ENCODE measurements around the gene ACP2. TPM values are rescaled to one million over a fixed set of nuclear protein-coding genes. Genes with fewer than 3 reads are reported as not detected.

The ACP2 gene
- total and polyA plus RNA-seq, 2 donors (not counting 1 experiment from before 2014, with no cell fraction given) = 16.3 to 29.5 TPM

DNA sequence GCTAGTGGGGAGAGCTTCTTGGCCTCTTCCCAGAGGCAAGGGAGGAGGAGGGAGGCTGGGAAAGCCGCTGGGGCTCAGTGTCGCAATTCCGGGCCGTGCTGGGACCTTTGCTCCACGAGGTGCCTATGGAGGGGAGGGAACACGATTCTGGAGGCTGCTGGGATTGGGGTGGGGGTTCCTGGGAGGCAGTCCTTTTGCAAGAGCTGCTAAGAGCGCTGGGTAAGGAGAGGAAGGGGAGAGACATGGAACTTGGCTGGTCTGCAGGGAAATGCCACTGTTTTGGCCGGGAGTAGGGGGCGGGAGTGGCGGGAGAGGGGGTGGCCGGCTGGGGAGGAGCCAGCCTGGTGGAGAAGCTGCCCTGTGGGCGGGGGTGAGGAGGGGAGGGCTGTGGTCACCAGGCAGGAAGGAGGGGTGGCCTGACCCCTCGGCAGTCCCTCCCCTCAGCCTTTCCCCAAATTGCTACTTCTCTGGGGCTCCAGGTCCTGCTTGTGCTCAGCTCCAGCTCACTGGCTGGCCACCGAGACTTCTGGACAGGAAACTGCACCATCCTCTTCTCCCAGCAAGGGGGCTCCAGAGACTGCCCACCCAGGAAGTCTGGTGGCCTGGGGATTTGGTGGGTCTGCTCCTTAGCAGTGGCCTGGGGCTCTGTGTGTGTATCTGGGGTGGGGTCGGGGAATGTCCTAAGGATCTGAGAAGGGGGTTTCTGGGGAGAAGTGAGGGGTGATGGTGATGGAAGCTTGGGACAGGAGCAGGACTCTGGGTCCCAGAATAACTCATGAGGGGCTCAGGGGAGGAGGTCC, 9.1 kb upstream of the ACP2 start, which contains the start of gene NR1H3:
Gene NR1H3, plus strand, starts transcription at position 480 of the 800 bp plus-strand sequence. CDS start 1,221 bp downstream, outside the sequence.
- peaks cover 0 to 3% of the 10 kb centered on the region in 2 experiments for H3K36me3 ChIP-seq (replicated peaks in 1 of 2; ENCODE audit: control extremely low read depth in 1 of 2, control insufficient read depth in 1 of 2, extremely low read depth in 1 of 2, insufficient read depth in 2 of 2, low read length in 1 of 2)
- no peak for ATAC-seq (ENCODE audit: low read depth)
- no peak within 1 kb of the TSS for H2AFZ ChIP-seq (ENCODE audit: insufficient read depth, low read depth, low read length, poor library complexity, severe bottlenecking)
- 38% methylated on average over 13 of the region's 15 CpGs for WGBS (ENCODE audit: insufficient coverage)
- no peak within 1 kb of the TSS for H3K4me3 Mint-ChIP-seq
- no peak for TF ChIP-seq EZH2 (IDR thresholded peaks at IDR 0.05; ENCODE audit: borderline replicate concordance, insufficient read depth, low read depth, low read length, poor library complexity, severe bottlenecking)
- TF ChIP-seq, protein P1, sequence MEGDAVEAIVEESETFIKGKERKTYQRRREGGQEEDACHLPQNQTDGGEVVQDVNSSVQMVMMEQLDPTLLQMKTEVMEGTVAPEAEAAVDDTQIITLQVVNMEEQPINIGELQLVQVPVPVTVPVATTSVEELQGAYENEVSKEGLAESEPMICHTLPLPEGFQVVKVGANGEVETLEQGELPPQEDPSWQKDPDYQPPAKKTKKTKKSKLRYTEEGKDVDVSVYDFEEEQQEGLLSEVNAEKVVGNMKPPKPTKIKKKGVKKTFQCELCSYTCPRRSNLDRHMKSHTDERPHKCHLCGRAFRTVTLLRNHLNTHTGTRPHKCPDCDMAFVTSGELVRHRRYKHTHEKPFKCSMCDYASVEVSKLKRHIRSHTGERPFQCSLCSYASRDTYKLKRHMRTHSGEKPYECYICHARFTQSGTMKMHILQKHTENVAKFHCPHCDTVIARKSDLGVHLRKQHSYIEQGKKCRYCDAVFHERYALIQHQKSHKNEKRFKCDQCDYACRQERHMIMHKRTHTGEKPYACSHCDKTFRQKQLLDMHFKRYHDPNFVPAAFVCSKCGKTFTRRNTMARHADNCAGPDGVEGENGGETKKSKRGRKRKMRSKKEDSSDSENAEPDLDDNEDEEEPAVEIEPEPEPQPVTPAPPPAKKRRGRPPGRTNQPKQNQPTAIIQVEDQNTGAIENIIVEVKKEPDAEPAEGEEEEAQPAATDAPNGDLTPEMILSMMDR (IDR thresholded peaks at IDR 0.05) = no peak
- no peaks in the 10 kb centered on the region for H3K9me3 Mint-ChIP-seq (ENCODE audit: insufficient read depth)
- H3K27me3 ChIP-seq (replicated peaks in 1 of 4; ENCODE audit: control extremely low read depth in 1 of 4, control insufficient read depth in 3 of 4, insufficient read depth in 4 of 4, low read length in 3 of 4) = no peaks in the 10 kb centered on the region
- DNase-seq = no peak
- H3K9ac ChIP-seq (ENCODE audit: low read length) = no peak within 1 kb of the TSS
- POLR2A ChIA-PET = no interaction called here
- H3K79me2 ChIP-seq (ENCODE audit: control insufficient read depth, insufficient read depth, low read length) = peaks cover 10% of the 10 kb centered on the region
- no peak within 1 kb of the TSS for H3K4me2 ChIP-seq (replicated peaks; ENCODE audit: low read depth, low read length, poor library complexity, severe bottlenecking)
- no peaks in the 10 kb centered on the region for H3K9me3 ChIP-seq (ENCODE audit: control extremely low read depth in 1 of 3, control insufficient read depth in 2 of 3, insufficient read depth in 1 of 3, low read length in 2 of 3)
- CTCF ChIA-PET = interaction anchor here (0.6 to 2.3 kb wide), 5 partner anchors 9 to 154 kb away, joined by 3 to 21 read pairs (median 4); partner anchors contain the start of genes ACP2 and DDB2
- no peaks in the 10 kb centered on the region for H4K20me1 ChIP-seq (ENCODE audit: control insufficient read depth, insufficient read depth, low read length, poor library complexity, severe bottlenecking)
- H3K4me1 ChIP-seq (ENCODE audit: control insufficient read depth in 2 of 2, insufficient read depth in 2 of 2, low read length in 2 of 2) = no peaks in the 10 kb centered on the region
- intact Hi-C loops (cut with micrococcal nuclease) = no loop called here
- H3K27ac Mint-ChIP-seq = no peak within 1 kb of the TSS
- H3K27ac ChIP-seq (ENCODE audit: low read length in 2 of 2) = no peak within 1 kb of the TSS
- H3K4me3 ChIP-seq (ENCODE audit: control extremely low read depth in 1 of 5, extremely low read depth in 1 of 5, insufficient read depth in 1 of 5, low read depth in 2 of 5, low read length in 4 of 5) = no peak within 1 kb of the TSS
- peaks cover 2% of the 10 kb centered on the region for H3K4me1 Mint-ChIP-seq
- no peaks in the 10 kb centered on the region for H3K27me3 Mint-ChIP-seq

DNA sequence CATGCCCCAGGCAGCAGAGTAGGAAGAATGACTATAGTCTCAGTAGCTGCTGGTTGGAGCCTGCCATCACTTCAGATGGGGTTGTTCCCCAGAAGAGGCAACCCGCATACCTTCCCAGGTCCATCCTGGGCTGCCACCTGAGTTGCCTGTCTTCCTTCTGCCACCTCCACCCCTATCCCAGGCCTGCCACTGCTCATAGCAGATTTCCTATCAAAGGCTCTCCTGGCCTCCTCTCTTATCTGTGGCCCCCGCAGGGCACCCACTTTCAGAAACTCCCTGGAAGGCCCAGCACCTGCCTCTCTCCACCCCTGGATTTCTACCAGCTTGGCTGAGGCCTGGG, 8.5 kb upstream of the ACP2 start:
- no peak for DNase-seq
- intact Hi-C loops (cut with micrococcal nuclease) = no loop called here
- Histone ChIP-seq H3K4me2 (replicated peaks; ENCODE audit: low read depth, low read length, poor library complexity, severe bottlenecking) (no peak overlapping the region), H3K4me3 (ENCODE audit: control extremely low read depth in 1 of 5, extremely low read depth in 1 of 5, insufficient read depth in 1 of 5, low read depth in 2 of 5, low read length in 4 of 5) (no peak overlapping the region), H3K36me3 (replicated peaks in 1 of 2; ENCODE audit: control extremely low read depth in 1 of 2, control insufficient read depth in 1 of 2, extremely low read depth in 1 of 2, insufficient read depth in 2 of 2, low read length in 1 of 2) (peaks cover 0 to 3% of the 10 kb centered on the region in 2 experiments), H3K27ac (ENCODE audit: low read length in 2 of 2) (no peak overlapping the region), H4K20me1 (ENCODE audit: control insufficient read depth, insufficient read depth, low read length, poor library complexity, severe bottlenecking) (no peaks in the 10 kb centered on the region), H3K4me1 (ENCODE audit: control insufficient read depth in 2 of 2, insufficient read depth in 2 of 2, low read length in 2 of 2) (no peaks in the 10 kb centered on the region), H3K27me3 (replicated peaks in 1 of 4; ENCODE audit: control extremely low read depth in 1 of 4, control insufficient read depth in 3 of 4, insufficient read depth in 4 of 4, low read length in 3 of 4) (no peaks in the 10 kb centered on the region), H3K79me2 (ENCODE audit: control insufficient read depth, insufficient read depth, low read length) (peaks cover 10% of the 10 kb centered on the region), H2AFZ (ENCODE audit: insufficient read depth, low read depth, low read length, poor library complexity, severe bottlenecking) (no peak overlapping the region), H3K9ac (ENCODE audit: low read length) (no peak overlapping the region), H3K9me3 (ENCODE audit: control extremely low read depth in 1 of 3, control insufficient read depth in 2 of 3, insufficient read depth in 1 of 3, low read length in 2 of 3) (no peaks in the 10 kb centered on the region)
- Mint-ChIP-seq H3K27ac (no peak overlapping the region), H3K27me3 (no peaks in the 10 kb centered on the region), H3K4me1 (peaks cover 2% of the 10 kb centered on the region), H3K9me3 (ENCODE audit: insufficient read depth) (no peaks in the 10 kb centered on the region), H3K4me3 (no peak overlapping the region)
- ChIA-PET POLR2A (no interaction called here), CTCF (interaction anchor here (1.2 kb wide), 1 partner anchor 9 kb away, joined by 4 read pairs; the partner anchor contains the start of gene ACP2)
- WGBS (ENCODE audit: insufficient coverage) = 100% methylated on average over 1 of the region's 2 CpGs
- ATAC-seq (ENCODE audit: low read depth) = no peak
- no peak for TF ChIP-seq EZH2 (IDR thresholded peaks at IDR 0.05; ENCODE audit: borderline replicate concordance, insufficient read depth, low read depth, low read length, poor library complexity, severe bottlenecking)
- TF ChIP-seq, protein P1 (IDR thresholded peaks at IDR 0.05) = no peak

Data from B cell (primary cell).